Ascending aorta (tissue), 2 donors: Measurements from ENCODE around the gene DKK3. TPM values are rescaled to one million over a fixed set of nuclear protein-coding genes. Genes with fewer than 3 reads are reported as not detected.

Source experiments
- DNase-seq, 2 donors: peaks; one replicate each; pipeline ENCODE4 v3.0.0-alpha.2; 2019; ENCODE audit warnings: low spot score in 2 of 2
- H3K27ac ChIP-seq, 2 donors: fragments of 200-600 bp; sonication (generic); one replicate each; pipeline ENCODE4 v1.5.1; 2016 to 2017; ENCODE audit warnings: mild to moderate bottlenecking in 1 of 2
- H3K27me3 ChIP-seq: fragments of 200-600 bp; sonication (generic); one replicate; pipeline ENCODE4 v1.5.1; 2017
- H3K36me3 ChIP-seq, 2 donors: fragments of 200-600 bp; sonication (generic); one replicate each; pipeline ENCODE4 v1.5.1; 2016
- H3K4me1 ChIP-seq, 2 donors: fragments of 200-600 bp; sonication (generic); one replicate each; pipeline ENCODE4 v1.5.1; 2016 to 2017; ENCODE audit warnings: mild to moderate bottlenecking in 1 of 2
- H3K4me3 ChIP-seq, 2 donors: fragments of 200-600 bp; sonication (generic); one replicate each; pipeline ENCODE4 v1.5.1; 2016 to 2017; ENCODE audit warnings: mild to moderate bottlenecking in 1 of 2
- H3K9me3 ChIP-seq, 2 donors: fragments of 200-600 bp; sonication (generic); one replicate each; pipeline ENCODE4 v1.5.1; 2016
- CTCF ChIP-seq, 3 experiments: fragments of 200-600 bp in 2 of 3; fragments of 450-650 bp in 1 of 3; sonication (generic) in 2 of 3; IDR thresholded peaks; one replicate each; pipeline ENCODE4 v1.5.1; 2016 to 2019; ENCODE audit warnings: antibody characterized with exemption in 3 of 3, mild to moderate bottlenecking in 1 of 3, moderate library complexity in 1 of 3
- intact Hi-C: fragments of 100-400 bp; cut with DNase I; formaldehyde crosslinking; loops from one replicate; pipeline ENCODE4 v1.15.1; 2023
- total RNA-seq: library from RNA; depleted of rRNA; stranded (reverse); fragments of >200 nt; gene quantifications from one replicate; pipeline ENCODE4 v1.1.0, GENCODE V29; 2016

The DKK3 gene
- total RNA-seq, 1 donor from 2014 or later: 433 TPM

GRCh38 chr11:11931461-11932055 lies 76.9 kb downstream of the DKK3 start:
- DNase-seq: no peak
- intact Hi-C loops: loop anchor here (1.0 to 5.0 kb wide), 3 partner anchors 36 to 351 kb away; no protein-coding TSS in a partner anchor
- H3K4me3 ChIP-seq: no peak overlapping the region
- H3K9me3 ChIP-seq: no peaks in the 10 kb centered on the region
- peak; percentile 69 to 74 (median 71) for TF ChIP-seq CTCF (IDR thresholded peaks at IDR 0.05)
- H3K36me3 ChIP-seq: peaks cover 18 to 45% of the 10 kb centered on the region in 2 donors
- no peaks in the 10 kb centered on the region for H3K27me3 ChIP-seq
- H3K4me1 ChIP-seq: no peaks in the 10 kb centered on the region
- H3K27ac ChIP-seq: no peak overlapping the region

GRCh38 chr11:11929920-11930319 lies 78.5 kb downstream of the DKK3 start:
- Histone ChIP-seq H3K4me1 (no peaks in the 10 kb centered on the region), H3K36me3 (peaks cover 21 to 39% of the 10 kb centered on the region in 2 donors), H3K9me3 (no peaks in the 10 kb centered on the region), H3K4me3 (no peak overlapping the region), H3K27me3 (no peaks in the 10 kb centered on the region), H3K27ac (no peak overlapping the region)
- TF ChIP-seq CTCF (IDR thresholded peaks at IDR 0.05): no peak
- intact Hi-C loops: loop anchor here (5.0 kb wide), 2 partner anchors 37 to 352 kb away; no protein-coding TSS in a partner anchor
- DNase-seq: no peak

- H3K4me3 ChIP-seq: no peak overlapping the region
- no peaks in the 10 kb centered on the region for H3K27me3 ChIP-seq
- intact Hi-C loops: no loop called here
- no peak for DNase-seq
- no peaks in the 10 kb centered on the region for H3K4me1 ChIP-seq
- no peaks in the 10 kb centered on the region for H3K9me3 ChIP-seq
- H3K27ac ChIP-seq: no peak overlapping the region
- TF ChIP-seq CTCF (IDR thresholded peaks at IDR 0.05): no peak
- H3K36me3 ChIP-seq: peaks cover 7 to 21% of the 10 kb centered on the region in 2 donors
Observed at GRCh38 chr11:11923828-11924227, 84.6 kb downstream of the DKK3 start.

- TF ChIP-seq CTCF (IDR thresholded peaks at IDR 0.05): no peak
- Histone ChIP-seq H3K27ac (peak overlapping the region; percentile 27 to 41), H3K4me3 (no peak overlapping the region), H3K36me3 (peaks cover 0 to 4% of the 10 kb centered on the region in 2 donors), H3K27me3 (no peaks in the 10 kb centered on the region), H3K4me1 (peaks cover 0 to 8% of the 10 kb centered on the region in 2 donors), H3K9me3 (no peaks in the 10 kb centered on the region)
- intact Hi-C loops: loop anchor here (10.0 kb wide), 1 partner anchor 72 kb away; the partner anchor contains the start of gene USP47
- peak in 1 of 2 donors; percentile 65 for DNase-seq
Observed at GRCh38 chr11:11916981-11917399, 91.4 kb downstream of the DKK3 start.

GRCh38 chr11:11915625-11916024 lies 92.8 kb downstream of the DKK3 start:
- Histone ChIP-seq H3K4me1 (peaks cover 0 to 8% of the 10 kb centered on the region in 2 donors), H3K27ac (no peak overlapping the region), H3K27me3 (no peaks in the 10 kb centered on the region), H3K9me3 (no peaks in the 10 kb centered on the region), H3K36me3 (peaks cover 3 to 7% of the 10 kb centered on the region in 2 donors), H3K4me3 (no peak overlapping the region)
- DNase-seq: no peak
- intact Hi-C loops: loop anchor here (10.0 kb wide), 1 partner anchor 71 kb away; the partner anchor contains the start of gene USP47
- no peak for TF ChIP-seq CTCF (IDR thresholded peaks at IDR 0.05)
